ENCODE measurements around the gene C19orf85.

GRCh38 chr19:55440411-55441105 is 24.0 kb downstream of the C19orf85 start:
- TF ChIP-seq CTCF (tag by site-specific recombination; IDR thresholded peaks at IDR 0.05) (no peak), HOXA7 (CRISPR knock-in tag; IDR thresholded peaks at IDR 0.05; ENCODE audit: borderline replicate concordance) (no peak), ZNF366 (tag by site-specific recombination; conservative IDR thresholded peaks at IDR 0.05) (no peak), ZBTB20 (tag by site-specific recombination; IDR thresholded peaks at IDR 0.05) (no peak), ZNF155 (tag by site-specific recombination; IDR thresholded peaks at IDR 0.05) (no peak), REST (tag by site-specific recombination; IDR thresholded peaks at IDR 0.05) (no peak), MZF1 (tag by site-specific recombination; IDR thresholded peaks at IDR 0.05; ENCODE audit: borderline replicate concordance) (no peak), SETDB1 (IDR thresholded peaks at IDR 0.05; ENCODE audit: insufficient read length, low read length) (no peak), ZNF558 (tag by site-specific recombination; IDR thresholded peaks at IDR 0.05) (no peak), GLI4 (tag by site-specific recombination; IDR thresholded peaks at IDR 0.05) (no peak), ZNF121 (tag by site-specific recombination; IDR thresholded peaks at IDR 0.05) (no peak), ZNF341 (tag by site-specific recombination; IDR thresholded peaks at IDR 0.05; ENCODE audit: low read depth) (no peak)
